HFFc6 (cell line): ENCODE data around the gene RNASEL. TPM values are rescaled to one million over a fixed set of nuclear protein-coding genes. Genes with fewer than 3 reads are reported as not detected.
"Not testable (repeated sequence)": the region's sequence is repeated elsewhere in the genome, so short reads cannot be mapped to it uniquely, and the experiment has no call there.

Experiments
- DNase-seq: peaks from one replicate; pipeline ENCODE4 v3.0.0-alpha.2; 2018
- H3K27ac Mint-ChIP-seq: 2 replicates; pipeline ENCODE4 v1.8.0; 2020; ENCODE audit warnings: mild to moderate bottlenecking, mixed read lengths
- H3K27me3 Mint-ChIP-seq: 2 replicates; pipeline ENCODE4 v1.8.0; 2021; ENCODE audit warnings: mild to moderate bottlenecking, moderate library complexity, mixed read lengths; ENCODE audit not compliant: insufficient read depth
- H3K36me3 Mint-ChIP-seq: 2 replicates; pipeline ENCODE4 v1.8.0; 2021; ENCODE audit warnings: low read depth, mixed read lengths
- H3K4me1 Mint-ChIP-seq: 2 replicates; pipeline ENCODE4 v1.8.0; 2020; ENCODE audit warnings: low read depth, mixed read lengths
- H3K4me3 Mint-ChIP-seq: 2 replicates; pipeline ENCODE4 v1.8.0; 2020; ENCODE audit warnings: mild to moderate bottlenecking, moderate library complexity, mixed read lengths
- H3K9me3 Mint-ChIP-seq: 2 replicates; pipeline ENCODE4 v1.8.0; 2020; ENCODE audit warnings: mild to moderate bottlenecking, mixed read lengths
- CTCF ChIP-seq: fragments of 200-600 bp; sonication (generic); IDR thresholded peaks from 2 replicates; pipeline ENCODE4 v1.5.0; 2021; ENCODE audit warnings: antibody characterized with exemption, mild to moderate bottlenecking
- total RNA-seq, 6 experiments: library from RNA; stranded (reverse); fragmentation: NEBNext Ultra II Directional; extraction: Animal tissue kit (Norgen Biotek cat#: 25700); gene quantifications; 2 replicates in 1 of 6; 3 replicates in 5 of 6; pipeline ENCODE4 v1.2.3, GENCODE V29; 2021

The RNASEL gene
- total RNA-seq, 6 experiments from 2014 or later, result 3.6 to 4.1 (median 3.8) TPM

- peaks cover 15% of the 10 kb centered on the region for H3K27me3 Mint-ChIP-seq
These were observed 44.7 kb upstream of the RNASEL start for GRCh38 chr1:182633657-182634281.

GRCh38 chr1:182633031-182633430 is 44.0 kb upstream of the RNASEL start:
- H3K9me3 Mint-ChIP-seq, result no peaks in the 10 kb centered on the region
- H3K36me3 Mint-ChIP-seq, result no peaks in the 10 kb centered on the region
- no peak overlapping the region for H3K4me3 Mint-ChIP-seq
- peaks cover 12% of the 10 kb centered on the region for H3K4me1 Mint-ChIP-seq
- H3K27ac Mint-ChIP-seq, result no peak overlapping the region
- no peak for DNase-seq
- H3K27me3 Mint-ChIP-seq, result peaks cover 18% of the 10 kb centered on the region
- no peak for TF ChIP-seq CTCF

More at GRCh38 chr1:182633657-182634281, 44.7 kb upstream of the RNASEL start:
- TF ChIP-seq CTCF, result no peak
- no peak overlapping the region for H3K4me3 Mint-ChIP-seq
- DNase-seq, result no peak
- H3K36me3 Mint-ChIP-seq, result no peaks in the 10 kb centered on the region
- H3K4me1 Mint-ChIP-seq, result peaks cover 12% of the 10 kb centered on the region
- no peaks in the 10 kb centered on the region for H3K9me3 Mint-ChIP-seq
- H3K27ac Mint-ChIP-seq, result no peak overlapping the region

GRCh38 chr1:182632441-182632857 is 43.4 kb upstream of the RNASEL start:
- not testable (repeated sequence) for H3K9me3 Mint-ChIP-seq, DNase-seq, H3K36me3 Mint-ChIP-seq, H3K4me3 Mint-ChIP-seq, H3K27ac Mint-ChIP-seq
- H3K27me3 Mint-ChIP-seq, result peaks cover 17% of the 10 kb centered on the region
- H3K4me1 Mint-ChIP-seq, result peaks cover 12% of the 10 kb centered on the region

- H3K4me1 Mint-ChIP-seq, result peaks cover 13% of the 10 kb centered on the region
- DNase-seq, result no peak
- no peaks in the 10 kb centered on the region for H3K36me3 Mint-ChIP-seq
- H3K27ac Mint-ChIP-seq, result no peak overlapping the region
- H3K27me3 Mint-ChIP-seq, result peaks cover 17% of the 10 kb centered on the region
- no peaks in the 10 kb centered on the region for H3K9me3 Mint-ChIP-seq
- H3K4me3 Mint-ChIP-seq, result no peak overlapping the region
- TF ChIP-seq CTCF, result no peak
These were observed 42.9 kb upstream of the RNASEL start for GRCh38 chr1:182631954-182632353.

GRCh38 chr1:182631053-182631677 is 42.1 kb upstream of the RNASEL start:
- Mint-ChIP-seq H3K9me3 (no peaks in the 10 kb centered on the region), H3K4me1 (peaks cover 21% of the 10 kb centered on the region), H3K36me3 (no peaks in the 10 kb centered on the region), H3K27ac (no peak overlapping the region), H3K4me3 (no peak overlapping the region), H3K27me3 (peaks cover 12% of the 10 kb centered on the region)
- no peak for TF ChIP-seq CTCF
- no peak for DNase-seq

GRCh38 chr1:182630586-182630985 is 41.5 kb upstream of the RNASEL start:
- no peak overlapping the region for H3K4me3 Mint-ChIP-seq
- no peaks in the 10 kb centered on the region for H3K9me3 Mint-ChIP-seq
- H3K36me3 Mint-ChIP-seq, result no peaks in the 10 kb centered on the region
- no peak for DNase-seq
- peaks cover 25% of the 10 kb centered on the region for H3K4me1 Mint-ChIP-seq
- TF ChIP-seq CTCF, result no peak
- no peak overlapping the region for H3K27ac Mint-ChIP-seq
- peaks cover 11% of the 10 kb centered on the region for H3K27me3 Mint-ChIP-seq
